Common myeloid progenitor, CD34-positive (primary cell): ENCODE measurements around the gene TRABD2A.

ENCODE experiments used
- CTCF ChIA-PET: fragments of 350-600 bp; sonication (Branson Sonifier 250); formaldehyde crosslinking; loops from one replicate; lab custom pipeline; 2021; ENCODE audit warnings: antibody characterized with exemption; lab: Charles Lee
- POLR2A ChIA-PET: fragments of 350-600 bp; sonication (Branson Sonifier 250); formaldehyde crosslinking; loops from one replicate; lab custom pipeline; 2021; ENCODE audit warnings: antibody characterized with exemption; lab: Charles Lee
- DNase-seq, 3 donors: peaks; one replicate each; pipeline versions ENCODE4 v3.0.0 to v3.0.0-alpha.2; 2013
- H3K27ac ChIP-seq, 2 experiments: 1 replicate in 1 of 2; 2 replicates in 1 of 2; pipeline ENCODE4 v1.7.0; 2013; ENCODE audit warnings: inconsistent platforms in 2 of 2, low read length in 2 of 2, mild to moderate bottlenecking in 2 of 2, low read depth in 1 of 2, moderate library complexity in 1 of 2; ENCODE audit not compliant: severe bottlenecking in 2 of 2, insufficient read depth in 1 of 2, poor library complexity in 1 of 2
- H3K27me3 ChIP-seq, 5 experiments: replicated peaks in 2 of 5; 1 replicate in 3 of 5; 2 replicates in 2 of 5; pipeline versions ENCODE4 v1.6.1 to v1.7.0; 2013; ENCODE audit warnings: low read length in 4 of 5, mild to moderate bottlenecking in 2 of 5, moderate library complexity in 2 of 5, inconsistent platforms in 1 of 5; ENCODE audit not compliant: insufficient read depth in 5 of 5, control insufficient read depth in 4 of 5
- H3K36me3 ChIP-seq, 4 experiments: 1 replicate in 2 of 4; 2 replicates in 2 of 4; pipeline versions ENCODE4 v1.6.1 to v1.7.0; 2013; ENCODE audit warnings: low read length in 3 of 4, control low read depth in 1 of 4, mild to moderate bottlenecking in 1 of 4; ENCODE audit not compliant: control insufficient read depth in 4 of 4, insufficient read depth in 4 of 4
- H3K4me1 ChIP-seq, 4 experiments: 1 replicate in 3 of 4; 2 replicates in 1 of 4; pipeline versions ENCODE4 v1.6.1 to v1.7.1; 2013; ENCODE audit warnings: low read length in 3 of 4, mild to moderate bottlenecking in 3 of 4, control low read depth in 1 of 4, inconsistent platforms in 1 of 4, moderate library complexity in 1 of 4; ENCODE audit not compliant: control insufficient read depth in 4 of 4, insufficient read depth in 4 of 4; ENCODE audit errors: control extremely low read depth in 1 of 4
- H3K4me3 ChIP-seq, 7 experiments: 1 replicate in 4 of 7; 2 replicates in 3 of 7; pipeline versions ENCODE4 v1.5.1 to v1.7.0; 2013; ENCODE audit warnings: mild to moderate bottlenecking in 7 of 7, low read length in 6 of 7, moderate library complexity in 6 of 7, inconsistent platforms in 2 of 7, low read depth in 2 of 7, control low read depth in 1 of 7; ENCODE audit not compliant: insufficient read depth in 4 of 7, control insufficient read depth in 1 of 7; ENCODE audit errors: extremely low read depth in 1 of 7
- H3K9me3 ChIP-seq, 5 experiments: 1 replicate in 4 of 5; 2 replicates in 1 of 5; pipeline versions ENCODE4 v1.6.1 to v1.7.1; 2013; ENCODE audit warnings: low read length in 4 of 5, mild to moderate bottlenecking in 2 of 5, inconsistent platforms in 1 of 5, low read depth in 1 of 5, moderate library complexity in 1 of 5; ENCODE audit not compliant: control insufficient read depth in 4 of 5, insufficient read depth in 2 of 5; ENCODE audit errors: control extremely low read depth in 1 of 5
- WGBS: methylation state at CpG from one replicate; pipeline ENCODE4 v1.1.5; 2013; ENCODE audit not compliant: insufficient coverage; 5-methylcytosine and 5-hydroxymethylcytosine counted together

TRABD2A gene

DNA sequence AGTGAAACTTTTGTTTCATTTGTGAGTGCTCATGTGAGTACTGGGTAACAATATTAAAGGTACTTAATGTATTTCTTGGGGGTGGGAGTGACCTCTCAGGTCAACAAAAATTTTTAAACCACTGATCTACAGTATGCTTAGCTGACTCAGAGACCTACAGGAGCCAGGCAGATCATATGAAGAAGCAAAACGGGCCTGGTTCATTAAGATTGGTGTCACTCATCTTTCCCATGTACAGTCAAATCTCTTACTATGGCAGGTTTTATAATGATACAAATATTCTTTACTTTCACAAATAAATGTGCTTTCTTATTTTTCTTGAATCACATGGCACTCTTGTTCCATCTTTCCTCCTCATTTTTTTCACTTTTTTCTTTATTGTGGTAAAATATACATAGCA is 16.9 kb upstream of the TRABD2A start:
- DNase-seq, result peak in 1 of 3 donors; percentile 40
- no peaks in the 10 kb centered on the region for H3K36me3 ChIP-seq
- no CpG with 5 or more reads among the region's 1 CpG for WGBS
- CTCF ChIA-PET, result interaction anchor here (1.1 to 3.9 kb wide), 4 partner anchors 9 to 34 kb away, joined by 3 to 16 read pairs (median 6); no protein-coding TSS in a partner anchor
- H3K27ac ChIP-seq, result peak overlapping the region in 1 of 2 experiments; percentile 51
- peaks cover 6 to 62% (median 38%) of the 10 kb centered on the region in 4 experiments for H3K4me1 ChIP-seq
- POLR2A ChIA-PET, result no interaction called here
- H3K9me3 ChIP-seq, result no peaks in the 10 kb centered on the region
- H3K27me3 ChIP-seq, result no peaks in the 10 kb centered on the region
- H3K4me3 ChIP-seq, result no peak overlapping the region

DNA sequence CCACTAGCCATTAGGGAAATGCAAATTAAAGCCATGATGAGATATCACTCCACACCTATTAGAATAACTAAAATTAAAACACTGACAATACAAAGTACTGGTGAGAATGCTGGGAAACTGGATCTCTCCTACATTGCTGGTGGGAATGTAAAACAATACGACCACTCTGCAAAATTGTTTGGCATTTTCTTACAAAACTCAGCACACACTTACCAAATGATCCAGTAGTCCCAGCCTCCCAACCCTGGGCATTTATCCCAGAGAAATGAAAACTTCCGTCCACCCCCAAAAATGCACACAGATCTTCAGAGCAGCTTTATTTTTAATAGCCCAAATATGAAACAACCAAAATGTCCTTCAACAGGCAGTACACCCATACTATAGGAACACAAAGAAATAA is 15.7 kb upstream of the TRABD2A start:
- Histone ChIP-seq H3K4me1 (peaks cover 6 to 56% (median 38%) of the 10 kb centered on the region in 4 experiments), H3K4me3 (no peak overlapping the region), H3K27ac (no peak overlapping the region), H3K36me3 (no peaks in the 10 kb centered on the region), H3K9me3 (no peaks in the 10 kb centered on the region), H3K27me3 (no peaks in the 10 kb centered on the region)
- ChIA-PET CTCF (interaction anchor here (1.6 to 2.1 kb wide), 2 partner anchors 9 to 28 kb away, joined by 3 to 9 read pairs; no protein-coding TSS in a partner anchor), POLR2A (no interaction called here)
- WGBS, result 100% methylated on average over 1 of the region's 2 CpGs
- DNase-seq, result no peak

DNA sequence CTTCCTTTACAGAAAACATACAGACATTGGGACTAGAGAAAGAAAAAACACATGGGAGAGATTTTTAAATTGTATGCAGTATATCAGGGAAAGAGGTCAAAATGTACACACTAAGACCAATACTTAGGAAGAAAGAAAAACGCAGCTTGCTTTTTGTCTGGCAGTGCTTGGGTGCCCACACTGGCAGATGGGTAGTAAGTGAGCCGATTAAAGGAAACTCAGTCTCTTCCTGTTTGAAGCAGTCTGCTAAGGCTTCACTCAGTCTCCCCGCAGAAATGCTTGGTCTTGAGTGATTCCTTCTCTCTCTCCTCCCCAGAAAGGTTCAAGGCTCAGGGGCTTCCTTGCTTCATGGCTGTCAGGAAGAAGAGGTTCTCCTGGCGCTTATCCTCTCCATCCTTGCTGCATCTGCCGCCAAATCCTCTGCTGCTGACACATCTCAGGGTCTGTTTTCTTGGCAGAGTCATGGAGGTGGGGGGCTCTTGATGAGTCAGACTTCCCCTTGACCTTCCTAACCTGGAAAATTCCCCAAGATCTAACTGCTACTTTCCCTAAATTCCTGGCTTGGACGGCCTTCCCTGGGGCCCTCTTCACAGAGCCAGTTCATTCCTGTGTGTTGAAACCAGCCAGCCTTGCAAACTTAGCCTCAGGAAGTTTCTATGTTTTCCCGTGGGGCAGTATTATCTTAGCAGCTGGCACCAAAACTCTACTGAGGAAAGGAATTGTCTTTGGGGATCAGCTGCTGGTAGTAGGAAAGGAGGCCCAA is 14.1 kb upstream of the TRABD2A start:
- WGBS, result 34% methylated on average over 6 of the region's 7 CpGs
- H3K36me3 ChIP-seq, result no peaks in the 10 kb centered on the region
- peak overlapping the region in 3 of 7 experiments; percentile 19 to 40 (median 22) for H3K4me3 ChIP-seq
- peak in 2 of 3 donors; percentile 55 to 71 for DNase-seq
- H3K27me3 ChIP-seq, result no peaks in the 10 kb centered on the region
- H3K4me1 ChIP-seq, result peaks cover 6 to 42% (median 34%) of the 10 kb centered on the region in 4 experiments
- CTCF ChIA-PET, result interaction anchor here (0.9 to 2.0 kb wide), 4 partner anchors 12 to 31 kb away, joined by 3 to 13 read pairs (median 4); no protein-coding TSS in a partner anchor
- no peak overlapping the region for H3K27ac ChIP-seq
- POLR2A ChIA-PET, result no interaction called here
- H3K9me3 ChIP-seq, result no peaks in the 10 kb centered on the region

DNA sequence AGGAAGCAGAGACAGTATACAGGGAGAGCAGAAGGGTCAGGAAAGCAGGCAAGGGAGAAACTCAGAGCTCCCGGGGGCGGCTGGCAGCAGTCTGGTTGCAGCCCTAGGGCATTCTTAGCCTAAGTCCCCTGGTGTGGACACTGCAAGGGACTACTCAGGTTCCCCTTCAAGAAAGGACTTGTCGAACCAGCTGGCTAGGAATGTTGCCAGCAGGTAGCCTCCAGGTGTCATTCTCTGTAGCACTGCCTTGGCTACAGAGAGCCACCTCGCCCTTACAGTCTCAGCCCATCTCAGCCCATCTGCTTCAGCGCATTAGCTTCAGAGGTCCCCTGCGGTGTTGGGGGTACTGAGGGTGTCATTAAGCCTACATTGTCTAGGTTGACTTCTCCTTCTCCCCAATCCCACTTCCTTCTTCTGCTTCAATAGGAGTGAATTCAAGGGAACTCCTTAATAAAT is 13.3 kb upstream of the TRABD2A start:
- DNase-seq, result peak in 1 of 3 donors; percentile 35
- Histone ChIP-seq H3K27me3 (no peaks in the 10 kb centered on the region), H3K27ac (no peak overlapping the region), H3K9me3 (no peaks in the 10 kb centered on the region), H3K4me1 (peaks cover 8 to 40% (median 36%) of the 10 kb centered on the region in 4 experiments), H3K36me3 (no peaks in the 10 kb centered on the region), H3K4me3 (peak overlapping the region in 3 of 7 experiments; percentile 3 to 22 (median 19))
- ChIA-PET POLR2A (interaction anchor here (0.7 kb wide), 1 partner anchor 11 kb away, joined by 3 read pairs; no protein-coding TSS in a partner anchor), CTCF (interaction anchor here (0.9 to 2.0 kb wide), 2 partner anchors 12 to 13 kb away, joined by 3 to 13 read pairs; no protein-coding TSS in a partner anchor)
- 95% methylated on average over 5 of the region's 6 CpGs for WGBS

DNA sequence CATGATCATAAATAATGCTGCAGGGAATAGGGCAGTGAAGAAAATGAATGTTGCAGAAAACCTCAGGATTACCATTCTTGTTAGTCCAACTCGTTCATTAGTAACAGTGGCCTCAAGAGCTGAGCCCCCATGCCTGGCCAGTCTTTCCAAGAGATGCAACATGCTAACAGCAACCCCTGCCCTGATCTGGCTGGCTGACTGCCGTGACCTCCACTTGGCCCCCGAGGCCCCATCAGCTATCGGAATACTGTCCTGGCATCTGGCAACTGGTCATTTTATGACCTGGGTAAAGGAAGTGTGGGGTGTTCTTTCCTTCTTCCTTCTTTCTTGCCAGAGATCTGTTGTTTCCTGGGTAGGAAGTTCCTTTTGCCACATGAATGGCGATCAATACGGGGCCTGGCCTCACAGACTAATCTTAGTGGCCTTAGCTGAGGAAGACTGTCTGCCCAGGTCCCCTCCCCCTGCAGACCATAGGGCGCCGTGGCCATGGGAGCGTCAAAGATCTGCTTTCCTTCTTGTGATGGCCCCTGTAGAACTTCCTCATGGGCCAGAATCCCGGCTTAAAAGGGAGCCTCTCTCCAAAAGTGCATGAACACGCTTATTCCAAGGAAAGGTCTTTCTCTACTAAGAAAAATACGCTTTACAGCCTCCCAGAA is 10.6 kb upstream of the TRABD2A start:
- Histone ChIP-seq H3K27ac (no peak overlapping the region), H3K27me3 (no peaks in the 10 kb centered on the region), H3K9me3 (no peaks in the 10 kb centered on the region), H3K4me1 (peaks cover 12 to 33% (median 30%) of the 10 kb centered on the region in 4 experiments), H3K36me3 (no peaks in the 10 kb centered on the region), H3K4me3 (no peak overlapping the region)
- POLR2A ChIA-PET, result no interaction called here
- no peak for DNase-seq
- 92% methylated on average over 11 of the region's 12 CpGs for WGBS
- CTCF ChIA-PET, result interaction anchor here (1.2 kb wide), 2 partner anchors 9 to 20 kb away, joined by 3 read pairs; no protein-coding TSS in a partner anchor

DNA sequence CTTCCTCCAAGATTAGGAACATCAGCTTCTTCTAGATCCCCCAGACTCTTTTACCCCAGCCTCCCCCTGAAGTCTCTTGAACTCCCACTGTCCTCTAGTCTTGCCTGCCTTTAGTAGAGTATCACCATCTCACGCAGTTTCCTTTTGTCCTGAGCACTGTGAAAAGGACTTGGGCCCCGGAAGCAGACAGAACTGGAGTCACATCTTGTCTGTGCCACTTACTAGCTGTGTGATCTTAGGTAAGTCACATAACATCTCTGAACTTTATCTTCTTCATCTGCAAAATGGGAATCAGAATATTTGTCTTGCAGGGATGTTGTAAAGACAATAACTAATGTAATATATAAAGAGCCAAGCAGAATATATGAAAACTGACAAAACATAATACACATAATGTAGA is 8.4 kb upstream of the TRABD2A start:
- ChIA-PET POLR2A (interaction anchor here (2.1 kb wide), 1 partner anchor 17 kb away, joined by 8 read pairs; the partner anchor contains the start of gene TMSB10), CTCF (interaction anchor here (0.7 to 4.0 kb wide), 4 partner anchors 9 to 37 kb away, joined by 3 to 20 read pairs (median 4); no protein-coding TSS in a partner anchor)
- 100% methylated on average over 2 of the region's 2 CpGs for WGBS
- Histone ChIP-seq H3K4me1 (peaks cover 8 to 22% (median 19%) of the 10 kb centered on the region in 4 experiments), H3K9me3 (no peaks in the 10 kb centered on the region), H3K27me3 (peaks cover 0 to 5% (median 0%) of the 10 kb centered on the region in 5 experiments), H3K27ac (peak overlapping the region in 1 of 2 experiments; percentile 71), H3K36me3 (no peaks in the 10 kb centered on the region), H3K4me3 (peak overlapping the region in 4 of 7 experiments; percentile 7 to 46 (median 10))
- no peak for DNase-seq
